ENCODE data around the gene CD3G.

DNA sequence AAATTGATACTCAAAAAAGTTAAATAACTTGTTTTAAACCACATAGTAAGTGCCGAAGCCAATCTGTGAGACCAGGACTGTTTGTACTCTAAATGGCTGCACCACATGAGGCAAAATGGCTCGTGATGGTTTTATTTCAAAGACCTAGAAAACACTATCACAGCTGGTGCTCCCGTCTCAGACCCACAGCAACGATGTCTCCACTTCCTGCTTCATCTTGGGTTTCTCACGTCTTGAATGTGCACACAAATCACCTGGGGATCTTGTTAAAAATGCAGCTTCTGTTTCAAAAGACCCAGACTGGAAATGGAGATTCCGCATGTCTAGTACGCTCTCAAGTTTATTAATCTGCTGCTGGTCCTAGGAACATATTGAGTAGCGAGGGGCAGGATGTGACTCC, 38.4 kb upstream of the CD3G start:
- TF ChIP-seq, protein P1, sequence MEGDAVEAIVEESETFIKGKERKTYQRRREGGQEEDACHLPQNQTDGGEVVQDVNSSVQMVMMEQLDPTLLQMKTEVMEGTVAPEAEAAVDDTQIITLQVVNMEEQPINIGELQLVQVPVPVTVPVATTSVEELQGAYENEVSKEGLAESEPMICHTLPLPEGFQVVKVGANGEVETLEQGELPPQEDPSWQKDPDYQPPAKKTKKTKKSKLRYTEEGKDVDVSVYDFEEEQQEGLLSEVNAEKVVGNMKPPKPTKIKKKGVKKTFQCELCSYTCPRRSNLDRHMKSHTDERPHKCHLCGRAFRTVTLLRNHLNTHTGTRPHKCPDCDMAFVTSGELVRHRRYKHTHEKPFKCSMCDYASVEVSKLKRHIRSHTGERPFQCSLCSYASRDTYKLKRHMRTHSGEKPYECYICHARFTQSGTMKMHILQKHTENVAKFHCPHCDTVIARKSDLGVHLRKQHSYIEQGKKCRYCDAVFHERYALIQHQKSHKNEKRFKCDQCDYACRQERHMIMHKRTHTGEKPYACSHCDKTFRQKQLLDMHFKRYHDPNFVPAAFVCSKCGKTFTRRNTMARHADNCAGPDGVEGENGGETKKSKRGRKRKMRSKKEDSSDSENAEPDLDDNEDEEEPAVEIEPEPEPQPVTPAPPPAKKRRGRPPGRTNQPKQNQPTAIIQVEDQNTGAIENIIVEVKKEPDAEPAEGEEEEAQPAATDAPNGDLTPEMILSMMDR (IDR thresholded peaks at IDR 0.05), result no peak
- TF ChIP-seq POLR2A (IDR thresholded peaks at IDR 0.05; ENCODE audit: low read depth) (no peak), POLR2AphosphoS5 (IDR thresholded peaks at IDR 0.05) (no peak)
